ENCODE data around the gene THTPA. TPM values are rescaled to one million over a fixed set of nuclear protein-coding genes. Genes with fewer than 3 reads are reported as not detected.

THTPA gene
- total RNA-seq, 1 experiment from 2014 or later: 18.3 TPM

DNA sequence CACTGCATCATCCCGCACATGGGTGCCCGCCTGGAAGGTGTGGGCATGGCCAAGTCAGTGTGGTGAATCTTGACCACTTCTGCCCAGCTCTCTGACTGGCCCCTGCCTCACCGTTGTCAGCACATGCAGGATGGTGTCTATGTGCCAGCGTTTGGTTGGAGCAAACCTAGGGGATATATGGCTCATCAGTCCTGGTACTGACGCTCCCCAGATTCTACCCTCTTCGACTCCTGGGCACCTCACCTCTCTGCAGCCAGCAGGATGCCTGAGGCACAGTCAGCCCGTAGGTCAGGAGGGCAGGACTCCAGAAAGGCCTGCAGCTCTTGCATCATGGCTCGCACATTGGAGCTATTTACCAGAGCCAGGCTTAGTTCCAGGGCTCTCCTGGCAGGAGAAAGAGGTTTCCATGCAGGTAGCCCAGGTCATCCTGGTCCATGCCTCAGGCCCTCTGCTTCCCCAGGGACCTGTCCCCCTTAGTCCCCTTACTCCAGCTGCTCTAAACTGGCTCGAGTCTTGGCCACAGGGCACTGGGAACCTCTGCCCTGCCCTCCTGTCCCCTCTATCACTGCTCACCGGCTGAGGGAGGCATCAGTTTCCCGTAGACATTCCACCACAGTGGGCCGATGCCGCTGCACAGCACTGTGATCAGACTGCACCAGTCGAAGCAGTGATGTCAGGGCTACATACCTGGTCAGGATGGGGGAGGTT, 7.6 kb downstream of the THTPA start:
- Mint-ChIP-seq H3K9me3 (ENCODE audit: low read depth, unreplicated experiment) (no peaks in the 10 kb centered on the region), H3K4me3 (ENCODE audit: low read depth, unreplicated experiment) (no peak overlapping the region), H3K27ac (ENCODE audit: unreplicated experiment) (no peak overlapping the region), H3K4me1 (ENCODE audit: low read depth, unreplicated experiment) (peaks cover 16% of the 10 kb centered on the region), H3K36me3 (ENCODE audit: insufficient read depth, unreplicated experiment) (peaks cover 76% of the 10 kb centered on the region), H3K27me3 (ENCODE audit: unreplicated experiment) (no peaks in the 10 kb centered on the region)
- intact Hi-C loops (cut with micrococcal nuclease; ENCODE audit: unreplicated experiment): no loop called here
- no peak for TF ChIP-seq CTCF (IDR thresholded peaks at IDR 0.05; ENCODE audit: unreplicated experiment)
- DNase-seq: no peak
- no TSS peak for BruUV-seq (replicated peaks)
- CTCF ChIA-PET: interaction anchor here (1.3 kb wide), 1 partner anchor 85 kb away, joined by 4 read pairs; no protein-coding TSS in a partner anchor

- intact Hi-C loops (cut with micrococcal nuclease; ENCODE audit: unreplicated experiment): no loop called here
- DNase-seq: no peak
- CTCF ChIA-PET: interaction anchor here (0.7 kb wide), 1 partner anchor 9 kb away, joined by 3 read pairs; no protein-coding TSS in a partner anchor
- BruUV-seq (replicated peaks): no TSS peak
- Mint-ChIP-seq H3K36me3 (ENCODE audit: insufficient read depth, unreplicated experiment) (peaks cover 76% of the 10 kb centered on the region), H3K4me3 (ENCODE audit: low read depth, unreplicated experiment) (no peak overlapping the region), H3K4me1 (ENCODE audit: low read depth, unreplicated experiment) (peaks cover 23% of the 10 kb centered on the region), H3K9me3 (ENCODE audit: low read depth, unreplicated experiment) (no peaks in the 10 kb centered on the region), H3K27ac (ENCODE audit: unreplicated experiment) (no peak overlapping the region), H3K27me3 (ENCODE audit: unreplicated experiment) (no peaks in the 10 kb centered on the region)
- TF ChIP-seq CTCF (IDR thresholded peaks at IDR 0.05; ENCODE audit: unreplicated experiment): no peak
Measured at GRCh38 chr14:23564181-23564812, 8.2 kb downstream of the THTPA start.

DNA sequence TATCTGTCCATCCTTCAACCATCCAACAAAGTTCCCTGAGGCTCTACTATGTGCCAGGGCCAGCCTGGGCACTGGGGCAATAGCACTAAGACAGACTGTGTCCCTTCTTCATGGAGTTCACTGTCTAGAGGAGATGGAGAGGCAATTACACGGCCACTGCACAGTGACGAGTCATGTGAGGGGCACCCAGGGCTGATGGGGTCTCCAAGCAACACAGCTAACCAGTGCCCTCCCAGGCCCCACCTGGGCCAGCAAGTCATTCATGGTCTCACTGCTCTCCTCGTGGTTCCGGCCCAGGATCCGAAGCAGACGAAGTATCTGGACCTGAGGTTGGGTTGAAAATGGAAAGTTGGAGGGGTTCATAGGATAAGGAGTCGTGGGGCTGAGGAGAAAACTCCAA, 8.8 kb downstream of the THTPA start:
- no peak overlapping the region for H3K4me3 Mint-ChIP-seq (ENCODE audit: low read depth, unreplicated experiment)
- TF ChIP-seq CTCF (IDR thresholded peaks at IDR 0.05; ENCODE audit: unreplicated experiment): no peak
- BruUV-seq (replicated peaks): no TSS peak
- no peaks in the 10 kb centered on the region for H3K9me3 Mint-ChIP-seq (ENCODE audit: low read depth, unreplicated experiment)
- intact Hi-C loops (cut with micrococcal nuclease; ENCODE audit: unreplicated experiment): no loop called here
- CTCF ChIA-PET: interaction anchor here (0.7 kb wide), 1 partner anchor 9 kb away, joined by 3 read pairs; no protein-coding TSS in a partner anchor
- no peak overlapping the region for H3K27ac Mint-ChIP-seq (ENCODE audit: unreplicated experiment)
- H3K27me3 Mint-ChIP-seq (ENCODE audit: unreplicated experiment): no peaks in the 10 kb centered on the region
- DNase-seq: no peak
- H3K36me3 Mint-ChIP-seq (ENCODE audit: insufficient read depth, unreplicated experiment): peaks cover 71% of the 10 kb centered on the region
- H3K4me1 Mint-ChIP-seq (ENCODE audit: low read depth, unreplicated experiment): peaks cover 27% of the 10 kb centered on the region

DNA sequence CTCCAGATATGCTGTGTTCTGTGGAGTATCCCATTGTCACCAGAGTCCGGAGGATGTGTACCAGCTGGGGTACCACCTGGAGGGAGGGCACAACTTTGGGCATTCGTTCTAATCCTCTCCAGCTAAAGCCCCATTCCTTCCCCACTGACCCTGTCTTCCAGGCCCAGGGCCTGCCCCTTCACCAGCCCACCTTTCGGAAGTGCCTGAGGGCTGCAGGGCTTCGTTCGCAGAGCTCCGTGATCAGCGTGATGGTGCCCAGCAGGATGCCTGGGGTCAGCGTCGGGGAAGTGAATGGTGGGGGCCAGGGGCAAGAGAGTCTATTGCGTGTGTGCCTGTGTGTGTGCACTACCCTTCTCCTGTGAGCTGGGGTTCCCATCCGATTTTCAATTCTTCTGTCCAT, 9.6 kb downstream of the THTPA start:
- no peaks in the 10 kb centered on the region for H3K9me3 Mint-ChIP-seq (ENCODE audit: low read depth, unreplicated experiment)
- no peak overlapping the region for H3K4me3 Mint-ChIP-seq (ENCODE audit: low read depth, unreplicated experiment)
- H3K36me3 Mint-ChIP-seq (ENCODE audit: insufficient read depth, unreplicated experiment): peaks cover 64% of the 10 kb centered on the region
- DNase-seq: no peak
- H3K27ac Mint-ChIP-seq (ENCODE audit: unreplicated experiment): no peak overlapping the region
- no TSS peak for BruUV-seq (replicated peaks)
- intact Hi-C loops (cut with micrococcal nuclease; ENCODE audit: unreplicated experiment): no loop called here
- CTCF ChIA-PET: no interaction called here
- H3K4me1 Mint-ChIP-seq (ENCODE audit: low read depth, unreplicated experiment): peaks cover 27% of the 10 kb centered on the region
- no peak for TF ChIP-seq CTCF (IDR thresholded peaks at IDR 0.05; ENCODE audit: unreplicated experiment)
- no peaks in the 10 kb centered on the region for H3K27me3 Mint-ChIP-seq (ENCODE audit: unreplicated experiment)
